Amygdala (tissue), 56 donors: ENCODE results near the gene PPP1R3E.
A peak's percentile ranks its signal among the peaks of the same experiment; 100 is the strongest.
"Not testable (repeated sequence)": the region's sequence is repeated elsewhere in the genome, so short reads cannot be mapped to it uniquely, and the experiment has no call there.

Experiments
- DNase-seq, 56 donors: peaks; one replicate each; lab custom pipeline; 2025; lab: John Stamatoyannopoulos, UW

The PPP1R3E gene, protein sequence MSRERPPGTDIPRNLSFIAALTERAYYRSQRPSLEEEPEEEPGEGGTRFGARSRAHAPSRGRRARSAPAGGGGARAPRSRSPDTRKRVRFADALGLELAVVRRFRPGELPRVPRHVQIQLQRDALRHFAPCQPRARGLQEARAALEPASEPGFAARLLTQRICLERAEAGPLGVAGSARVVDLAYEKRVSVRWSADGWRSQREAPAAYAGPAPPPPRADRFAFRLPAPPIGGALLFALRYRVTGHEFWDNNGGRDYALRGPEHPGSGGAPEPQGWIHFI

DNA sequence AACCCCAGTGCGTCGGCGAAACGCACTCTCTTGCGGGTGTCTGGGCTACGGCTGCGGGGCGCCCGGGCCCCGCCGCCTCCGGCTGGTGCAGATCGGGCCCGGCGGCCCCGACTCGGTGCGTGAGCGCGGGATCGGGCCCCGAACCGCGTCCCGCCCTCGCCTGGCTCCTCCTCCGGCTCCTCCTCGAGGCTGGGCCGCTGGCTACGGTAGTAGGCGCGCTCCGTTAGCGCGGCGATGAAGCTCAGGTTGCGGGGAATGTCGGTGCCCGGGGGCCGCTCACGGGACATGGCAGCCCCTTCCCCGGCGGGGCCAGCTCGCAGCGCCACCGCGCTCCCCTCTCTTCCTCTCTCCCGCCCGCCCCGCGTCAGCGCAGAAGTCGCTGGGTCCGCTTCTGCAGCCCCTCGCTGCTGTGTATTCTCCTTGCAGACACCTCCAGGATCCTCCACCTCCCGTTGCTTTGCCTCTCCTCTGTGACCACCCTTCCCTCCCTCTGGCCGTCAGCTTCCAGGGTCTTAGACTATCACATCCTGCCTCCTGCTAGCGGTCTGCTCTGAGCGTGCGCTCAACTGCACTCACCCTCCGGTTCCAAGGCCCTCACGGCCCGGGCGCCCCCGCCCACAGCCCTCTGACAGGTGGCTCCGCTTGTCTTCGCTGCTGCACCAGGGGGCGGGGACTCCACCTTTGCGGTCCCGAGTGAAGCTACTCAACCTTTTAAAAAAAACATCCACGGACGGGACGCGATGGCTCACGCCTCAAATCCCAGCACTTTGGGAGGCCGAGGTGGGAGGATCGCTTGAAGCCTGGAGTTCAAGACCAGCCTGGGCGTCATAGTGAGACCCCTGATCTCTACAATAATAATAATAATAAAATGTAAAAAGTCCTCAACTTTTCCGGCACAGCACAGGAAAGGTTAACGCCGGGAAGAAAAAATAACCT, at the start of gene PPP1R3E:
TSS of gene PPP1R3E (minus strand) at position 570 of the 936 bp plus-strand sequence. CDS start at position 287, 283 bp downstream.
- DNase-seq: peak in 41 of 56 donors; percentile 33 to 79 (median 62)

DNA sequence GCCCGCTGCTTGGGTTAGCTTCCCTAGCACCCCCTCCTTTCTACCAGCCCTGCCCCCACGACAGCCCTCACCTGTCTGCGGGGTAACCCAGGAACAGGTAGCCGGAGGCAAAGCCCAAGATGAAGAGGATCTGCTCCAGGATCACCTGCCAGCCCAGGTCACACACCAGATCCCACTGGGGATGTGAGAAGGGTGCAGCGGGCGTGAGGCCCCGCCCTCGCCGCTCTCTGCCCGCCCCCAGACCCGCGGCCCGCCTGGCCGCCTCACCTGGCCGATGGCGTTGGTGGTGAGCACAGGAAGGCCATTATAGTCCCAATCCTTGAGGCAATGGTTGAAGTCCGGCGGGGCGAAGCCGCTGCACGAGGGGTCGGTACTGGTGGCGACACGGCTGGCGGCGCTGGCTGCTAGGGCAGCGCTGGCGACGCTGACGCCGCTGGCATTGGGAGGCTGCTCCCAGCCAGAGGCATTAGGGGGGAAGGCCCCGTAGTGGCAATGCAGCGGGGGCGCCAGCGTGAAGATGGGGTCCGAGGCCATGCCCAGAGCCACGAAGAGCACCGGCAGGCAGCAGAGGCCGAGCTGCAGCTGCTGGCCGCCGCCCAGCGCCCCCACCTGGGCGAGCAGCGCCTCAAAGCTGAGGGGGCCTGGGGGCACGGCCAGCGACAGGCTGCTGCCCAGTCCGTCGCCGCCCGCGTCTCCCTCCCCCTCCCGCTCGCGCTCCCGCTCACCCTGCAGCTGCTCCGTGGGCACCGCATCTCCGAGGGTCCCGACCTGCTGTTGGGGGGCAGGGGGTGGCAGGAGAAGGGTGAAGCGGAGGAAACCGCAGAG, 49.2 kb upstream of the PPP1R3E start:
- peak in 17 of 56 donors; percentile 38 to 79 (median 54) for DNase-seq

DNA sequence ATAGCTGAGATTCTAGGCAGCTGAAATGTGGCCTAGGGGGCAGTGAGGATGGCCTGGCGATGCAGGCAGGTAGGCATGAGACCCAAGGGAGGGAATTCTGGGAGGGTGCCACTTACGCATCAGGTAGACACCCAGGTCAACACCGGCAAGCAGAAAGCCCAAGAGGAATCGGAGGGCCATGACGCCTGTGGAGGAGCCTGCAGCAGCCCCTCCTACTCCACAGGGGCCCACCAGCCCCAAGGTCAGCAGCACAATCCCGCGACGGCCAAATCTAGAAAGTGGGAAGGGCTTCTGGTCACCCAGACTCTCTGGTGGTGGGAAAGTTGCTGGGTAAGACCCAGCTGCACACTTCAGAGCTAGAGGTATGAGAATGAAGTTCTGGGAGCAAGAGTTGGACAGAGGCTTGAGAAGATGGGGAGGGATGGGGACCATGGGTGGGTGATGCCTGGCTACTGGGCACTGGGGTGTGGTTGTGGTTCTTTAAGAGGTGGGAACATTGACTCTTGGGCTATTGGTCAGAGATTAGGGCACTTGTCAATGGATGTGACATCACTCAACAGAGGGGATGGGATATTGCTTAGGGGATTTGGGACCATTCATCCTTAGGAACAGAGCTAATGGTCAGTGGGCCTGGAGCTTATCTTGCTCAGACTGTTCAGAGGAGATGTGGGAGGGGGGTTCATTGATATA, 46.6 kb upstream of the PPP1R3E start:
- DNase-seq: no peak

DNA sequence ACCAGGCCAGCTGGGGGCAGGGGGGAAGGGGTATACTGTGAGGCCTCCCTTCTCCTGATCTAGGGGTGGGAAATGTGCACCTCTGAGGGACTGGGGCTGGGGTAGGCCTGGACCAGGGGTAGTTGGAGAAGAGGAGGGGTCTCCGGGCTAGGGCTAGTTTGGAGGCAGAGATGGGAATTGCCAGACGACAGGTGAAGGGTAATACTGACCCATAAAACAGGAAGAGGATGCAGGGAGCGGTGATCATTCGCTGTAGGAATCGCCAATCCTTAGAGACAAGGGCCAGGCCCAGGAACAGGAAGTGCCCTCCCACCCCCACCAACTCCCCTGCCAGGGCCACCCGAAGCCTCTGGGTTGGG, 45.6 kb upstream of the PPP1R3E start:
- DNase-seq: no peak

DNA sequence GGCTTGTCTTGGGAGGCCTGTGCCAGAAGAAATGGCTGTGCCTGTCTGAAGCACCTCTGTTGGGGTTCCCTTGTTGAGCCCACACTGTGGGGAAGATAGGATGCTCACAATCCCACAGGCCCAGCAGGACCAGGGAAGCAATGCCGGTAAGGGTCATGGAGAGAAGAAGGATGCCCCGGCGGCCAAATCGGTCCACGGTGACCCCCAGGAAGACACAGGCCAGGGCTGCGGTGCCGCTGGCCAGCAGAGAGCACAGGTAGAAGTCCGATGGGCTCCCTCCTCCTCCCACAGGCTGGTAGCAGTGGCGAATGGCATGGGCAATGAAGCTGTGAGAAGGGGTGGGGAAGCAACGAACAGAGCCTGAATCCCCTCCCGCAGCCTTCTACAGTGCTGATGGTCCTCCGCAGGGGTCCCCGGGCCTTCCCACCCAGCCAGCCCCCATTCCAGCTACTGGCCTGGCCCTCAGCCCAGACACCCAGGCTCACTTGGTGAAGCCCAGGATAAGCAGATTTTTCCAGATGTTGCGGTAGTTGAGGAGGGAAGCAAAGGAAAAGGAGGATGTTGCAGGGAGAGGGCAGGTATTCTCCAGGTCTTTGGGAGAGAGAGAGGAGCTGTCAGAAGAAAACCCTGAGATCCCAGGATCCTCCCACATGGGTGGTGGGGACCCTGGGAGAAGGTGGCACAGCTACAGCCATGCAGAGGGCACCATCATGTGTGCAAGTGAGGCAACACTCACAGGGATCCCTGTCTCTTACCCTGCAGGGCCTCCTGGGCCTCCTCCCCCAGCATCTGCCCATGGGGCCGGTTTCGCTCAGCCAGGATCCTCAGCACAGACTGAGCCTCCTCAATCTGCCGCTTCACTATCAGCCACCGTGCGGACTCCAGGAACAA, 45.0 kb upstream of the PPP1R3E start:
- DNase-seq: no peak

DNA sequence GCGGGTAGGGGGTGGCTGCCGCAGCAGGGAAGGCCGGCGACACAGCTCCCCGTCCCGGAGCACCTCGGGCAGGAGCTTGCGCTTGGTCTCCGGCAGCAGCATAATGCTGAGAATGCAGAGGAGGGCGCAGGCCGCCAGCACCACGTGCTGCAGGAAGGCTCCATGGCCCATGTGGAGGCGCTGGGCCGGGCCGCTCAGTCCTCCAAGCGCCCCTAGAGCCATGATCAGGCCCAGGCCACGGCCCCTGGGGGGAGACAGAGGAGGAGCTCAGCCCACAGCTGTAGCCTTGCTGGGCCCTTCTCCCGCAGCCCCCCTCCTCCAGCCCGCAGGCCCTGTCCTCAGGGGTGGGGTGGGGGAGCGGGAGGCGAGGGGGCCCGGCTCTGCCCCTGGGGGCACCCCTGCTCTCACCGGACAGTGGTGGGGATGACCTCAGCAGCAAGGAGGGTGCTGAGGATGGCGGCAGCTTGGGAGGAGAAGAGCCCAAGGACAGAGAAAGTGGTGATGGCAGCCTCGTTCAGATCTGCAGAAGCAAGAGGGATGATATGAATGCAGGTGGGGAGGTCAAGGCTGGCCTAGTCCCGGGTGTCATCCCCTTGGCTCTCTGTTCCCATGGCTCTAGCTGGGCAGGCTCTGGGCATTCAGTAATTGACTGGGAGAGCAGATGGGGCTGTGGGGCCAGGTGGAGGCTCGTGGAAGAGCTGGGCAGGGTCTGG, 44.2 kb upstream of the PPP1R3E start:
- no peak for DNase-seq

DNA sequence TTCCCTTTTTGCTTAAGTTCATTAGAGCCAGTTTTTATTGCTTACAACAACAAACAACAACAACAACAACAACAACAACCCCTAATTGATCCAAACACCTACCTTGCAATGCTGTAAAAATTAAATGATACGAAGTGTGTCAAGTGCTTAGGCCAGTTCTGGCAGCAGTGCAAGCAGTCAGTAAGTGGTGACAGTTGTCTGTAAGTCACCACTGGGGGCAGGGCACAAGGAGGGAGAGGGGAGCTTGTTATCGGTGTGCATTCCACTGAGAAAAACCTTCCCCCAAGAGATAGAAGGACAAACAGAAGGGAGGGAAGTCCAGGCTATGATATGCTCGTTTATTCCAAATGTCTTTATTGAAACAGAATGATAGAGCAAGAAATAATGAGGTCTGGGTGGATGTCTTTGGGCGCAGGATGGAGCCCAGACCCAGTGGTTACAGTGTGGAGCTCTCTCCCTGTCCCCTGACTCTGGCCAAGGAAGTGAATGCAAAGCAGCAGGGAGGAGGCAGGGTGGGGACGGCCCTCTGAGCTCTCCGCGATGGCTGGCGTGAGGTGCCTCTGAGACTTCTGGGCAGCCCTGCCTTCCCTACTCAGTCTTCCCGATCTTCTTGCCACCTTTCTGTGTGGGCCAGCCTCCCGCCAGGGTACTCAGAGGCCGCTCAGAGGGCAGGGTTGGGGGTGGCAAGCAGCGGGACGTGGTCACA, 43.5 kb upstream of the PPP1R3E start:
- DNase-seq: no peak

DNA sequence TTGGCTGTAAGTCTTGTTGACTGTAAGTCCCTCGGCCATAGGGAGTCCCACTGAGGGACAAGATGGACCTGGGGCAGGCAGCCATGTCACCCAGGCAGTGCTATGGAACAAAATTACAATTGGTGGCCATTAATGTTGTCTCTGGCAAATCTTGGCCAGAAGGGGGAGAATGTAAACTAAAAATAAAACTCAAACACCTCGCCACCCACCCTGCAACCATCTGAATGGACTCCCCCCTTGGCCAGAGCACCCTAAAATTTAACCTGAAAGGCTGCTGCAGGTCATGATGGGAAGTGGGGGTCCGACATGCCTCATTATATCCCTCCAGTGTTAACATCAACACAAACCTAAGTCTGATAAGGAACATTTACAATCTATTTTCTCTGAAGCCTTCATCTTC, 41.8 kb upstream of the PPP1R3E start:
- no peak for DNase-seq

DNA sequence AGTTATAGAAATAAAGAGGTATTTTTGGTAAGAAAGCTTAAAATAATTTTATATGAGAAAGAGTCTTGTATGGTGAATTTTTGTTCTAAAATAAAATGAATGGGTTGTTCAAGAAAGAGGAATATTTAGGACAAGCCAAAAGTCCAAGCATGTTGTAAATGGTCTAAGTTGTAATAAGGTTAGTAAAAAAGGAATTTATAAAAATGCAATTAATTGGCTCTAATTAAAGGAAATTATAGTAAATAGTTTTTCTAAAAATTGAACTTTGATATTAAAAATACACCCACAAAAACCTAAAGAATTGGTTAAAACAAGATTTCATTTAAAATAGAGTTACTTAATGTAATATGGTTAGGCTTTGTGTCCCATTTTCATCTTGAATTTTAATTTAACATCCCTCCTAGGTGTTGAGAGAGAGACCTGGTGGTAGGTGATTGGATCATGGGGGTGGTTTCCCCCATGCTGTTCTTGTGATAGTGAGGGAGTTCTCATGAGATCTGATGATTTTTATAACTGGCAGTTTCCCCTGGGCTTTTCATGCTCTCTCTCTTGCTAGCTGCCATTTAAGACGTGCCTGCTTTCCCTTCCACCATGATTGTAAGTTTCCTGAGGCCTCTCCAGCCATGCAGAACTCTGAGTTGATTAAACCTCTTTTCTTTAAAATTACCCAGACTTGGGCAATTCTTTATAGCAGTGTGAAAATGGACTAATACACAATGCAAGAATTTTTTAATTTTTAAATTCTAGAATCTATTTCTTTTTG, 37.0 kb upstream of the PPP1R3E start:
- DNase-seq: no peak

DNA sequence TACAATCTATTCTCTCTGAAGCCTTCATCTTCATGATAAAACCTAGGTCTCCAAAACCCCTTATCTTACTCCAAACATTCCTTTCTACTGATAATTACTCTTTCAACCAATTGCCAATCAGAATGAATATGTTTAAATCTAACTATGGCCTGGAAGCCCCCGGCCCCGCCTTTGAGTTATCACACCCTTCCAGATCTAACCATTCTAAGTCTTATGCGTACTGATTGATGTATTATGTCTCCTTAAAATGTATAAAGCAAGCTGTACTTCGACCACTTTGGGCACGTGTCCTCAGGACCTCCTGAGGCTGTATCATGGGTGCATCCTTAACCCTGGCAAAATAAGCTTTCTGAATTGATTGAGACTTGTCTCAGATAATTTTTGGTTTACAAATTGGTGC, 33.0 kb upstream of the PPP1R3E start:
- DNase-seq: no peak

DNA sequence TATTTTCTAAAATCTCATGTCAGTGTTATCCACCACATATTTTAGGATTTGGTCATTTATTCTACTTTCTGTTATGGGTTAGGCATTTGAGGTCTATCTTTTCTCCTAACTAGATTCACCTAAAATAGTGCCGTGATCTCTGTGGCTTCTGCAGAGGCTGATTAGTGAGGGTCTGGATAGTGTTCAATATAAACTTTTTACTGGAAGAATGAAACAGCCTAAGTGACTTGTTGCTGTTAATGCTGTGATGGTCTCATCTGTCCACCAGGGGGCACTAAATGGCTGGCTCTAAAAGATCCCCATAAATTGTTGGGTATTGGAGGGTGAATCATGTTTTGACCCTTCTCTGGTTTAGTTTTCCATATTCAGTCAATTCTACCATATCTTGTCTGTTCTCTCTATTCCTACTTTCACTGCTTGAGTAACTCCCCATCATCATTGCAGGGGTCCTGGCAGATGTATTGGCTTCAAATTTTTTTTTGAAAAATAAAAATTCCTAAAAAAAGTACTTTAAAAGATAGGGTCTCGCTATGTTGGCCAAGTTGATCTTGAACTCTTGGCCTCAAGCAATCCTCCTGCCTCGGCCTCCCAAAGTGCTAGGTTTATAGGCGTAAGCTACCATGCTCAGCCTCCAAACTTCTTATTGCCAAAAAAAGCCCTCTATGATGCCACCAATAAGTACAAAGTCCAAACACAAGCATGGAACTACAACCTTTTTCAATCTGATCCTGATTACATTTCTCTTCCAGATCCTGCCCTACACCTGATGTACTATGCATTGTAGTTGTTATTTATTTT, 25.5 kb upstream of the PPP1R3E start:
- peak in 41 of 56 donors; percentile 6 to 89 (median 46) for DNase-seq

DNA sequence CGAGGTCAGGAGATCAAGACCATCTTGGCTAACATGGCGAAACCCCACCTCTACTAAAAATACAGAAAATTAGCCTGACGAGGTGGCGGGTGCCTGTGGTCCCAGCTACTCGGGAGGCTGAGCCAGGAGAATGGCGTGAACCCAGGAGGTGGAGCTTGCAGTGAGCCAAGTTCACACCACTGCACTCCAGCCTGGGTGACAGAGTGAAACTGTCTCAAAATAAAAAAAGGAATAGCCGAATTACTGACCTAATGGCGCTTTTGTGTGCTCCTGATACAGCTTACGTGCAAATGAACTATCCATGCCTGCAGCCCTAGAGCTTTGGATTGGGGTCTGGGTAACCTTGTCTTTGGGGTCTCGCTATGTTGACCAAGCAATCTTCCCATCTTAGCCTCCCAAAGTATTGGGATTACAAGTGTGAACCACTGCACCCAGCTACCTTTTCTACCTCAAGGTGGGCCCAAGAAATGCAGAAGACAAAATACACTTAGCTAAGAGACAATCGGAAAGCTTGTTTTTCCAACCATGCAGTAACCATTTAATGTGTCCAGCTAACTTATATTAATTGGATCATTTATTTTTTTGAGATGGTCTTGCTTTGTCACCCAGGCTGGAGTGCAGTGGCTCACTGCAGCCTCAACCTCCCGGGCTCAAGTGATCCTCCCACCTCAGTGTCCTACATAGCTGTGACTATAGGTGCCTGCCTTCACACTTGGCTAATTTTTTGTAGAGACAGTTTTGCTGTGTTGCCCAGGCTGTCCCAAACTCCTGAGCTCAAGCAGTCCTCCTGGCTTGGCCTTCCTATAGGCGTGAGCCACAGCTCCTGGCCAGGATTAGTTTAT, 24.1 kb upstream of the PPP1R3E start:
- no peak for DNase-seq

DNA sequence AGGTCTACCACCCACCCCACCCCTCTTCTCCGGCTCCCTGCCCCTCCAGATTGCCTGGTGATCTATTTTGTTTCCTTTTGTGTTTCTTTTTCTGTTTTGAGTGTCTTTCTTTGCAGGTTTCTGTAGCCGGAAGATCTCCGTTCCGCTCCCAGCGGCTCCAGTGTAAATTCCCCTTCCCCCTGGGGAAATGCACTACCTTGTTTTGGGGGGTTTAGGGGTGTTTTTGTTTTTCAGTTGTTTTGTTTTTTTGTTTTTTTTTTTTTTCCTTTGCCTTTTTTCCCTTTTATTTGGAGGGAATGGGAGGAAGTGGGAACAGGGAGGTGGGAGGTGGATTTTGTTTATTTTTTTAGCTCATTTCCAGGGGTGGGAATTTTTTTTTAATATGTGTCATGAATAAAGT, 23.1 kb upstream of the PPP1R3E start:
- DNase-seq: not testable (repeated sequence)

DNA sequence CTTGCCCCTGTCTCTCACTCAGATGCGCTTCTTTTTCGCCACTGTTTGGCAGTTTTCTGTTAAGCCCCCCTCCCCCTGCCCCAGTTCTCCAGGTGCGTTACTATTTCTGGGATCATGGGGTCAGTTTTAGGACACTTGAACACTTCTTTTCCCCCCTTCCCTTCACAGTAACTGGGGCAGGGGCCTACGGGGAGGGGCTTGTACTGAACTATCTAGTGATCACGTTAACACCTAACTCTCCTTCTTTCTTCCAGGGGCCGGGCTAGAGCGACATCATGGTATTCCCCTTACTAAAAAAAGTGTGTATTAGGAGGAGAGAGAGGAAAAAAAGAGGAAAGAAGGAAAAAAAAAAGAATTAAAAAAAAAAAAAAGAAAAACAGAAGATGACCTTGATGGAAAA, 22.3 kb upstream of the PPP1R3E start:
- no peak for DNase-seq

DNA sequence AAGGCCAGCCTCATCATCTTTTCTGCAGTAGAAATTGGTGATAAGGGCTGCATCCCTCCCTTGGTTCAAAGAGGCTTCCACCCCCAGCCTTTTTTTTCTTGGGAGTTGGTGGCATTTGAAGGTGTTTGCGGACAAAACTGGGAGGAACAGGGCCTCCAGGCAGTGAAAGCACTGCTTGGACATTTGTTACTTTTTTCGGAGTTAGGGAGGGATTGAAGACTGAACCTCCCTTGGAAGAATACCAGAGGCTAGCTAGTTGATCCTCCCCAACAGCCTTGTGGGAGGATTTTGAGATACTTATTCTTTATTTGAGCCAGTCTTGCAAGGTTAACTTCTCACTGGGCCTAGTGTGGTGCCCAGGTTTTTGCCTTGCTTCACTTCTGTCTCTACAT, 21.8 kb upstream of the PPP1R3E start:
- DNase-seq: no peak
